Gastrocnemius medialis (tissue), 4 donors: Measurements from ENCODE around the gene TGM5.

Experiments used
- CTCF ChIP-seq, 5 experiments: fragments of 450-650 bp in 3 of 5; fragments of 200-600 bp in 2 of 5; sonication (generic) in 2 of 5; IDR thresholded peaks in 4 of 5; conservative IDR thresholded peaks in 1 of 5; 1 replicate in 4 of 5; 2 replicates in 1 of 5; pipeline ENCODE4 v1.5.1; 2016 to 2019; ENCODE audit warnings: antibody characterized with exemption in 5 of 5, mild to moderate bottlenecking in 3 of 5, moderate library complexity in 3 of 5
- POLR2A ChIP-seq, 2 donors: fragments of 450-650 bp; IDR thresholded peaks; one replicate each; pipeline ENCODE4 v1.6.1; 2017; ENCODE audit warnings: antibody characterized with exemption in 2 of 2, mild to moderate bottlenecking in 2 of 2, moderate library complexity in 2 of 2

GRCh38 chr15:43302205-43302817, 35.6 kb upstream of the TGM5 start, which contains the start of gene TGM7:
- TF ChIP-seq CTCF (IDR thresholded peaks at IDR 0.05 in 4 of 5, conservative IDR thresholded peaks at IDR 0.05 in 1 of 5) (no peak), POLR2A (IDR thresholded peaks at IDR 0.05) (no peak)
